IPS-18c (cell line): ENCODE data around the gene NINL.

Experiments used
- H3K4me3 ChIP-seq: 2 replicates; pipeline ENCODE4 v1.7.0; 2013; ENCODE audit warnings: low read depth, mild to moderate bottlenecking, low read length, moderate library complexity; ENCODE audit not compliant: insufficient read depth
- H3K9me3 ChIP-seq: one replicate; pipeline ENCODE4 v1.6.1; 2013; ENCODE audit warnings: mild to moderate bottlenecking, low read length, moderate library complexity; ENCODE audit not compliant: control insufficient read depth, insufficient read depth

NINL gene

DNA sequence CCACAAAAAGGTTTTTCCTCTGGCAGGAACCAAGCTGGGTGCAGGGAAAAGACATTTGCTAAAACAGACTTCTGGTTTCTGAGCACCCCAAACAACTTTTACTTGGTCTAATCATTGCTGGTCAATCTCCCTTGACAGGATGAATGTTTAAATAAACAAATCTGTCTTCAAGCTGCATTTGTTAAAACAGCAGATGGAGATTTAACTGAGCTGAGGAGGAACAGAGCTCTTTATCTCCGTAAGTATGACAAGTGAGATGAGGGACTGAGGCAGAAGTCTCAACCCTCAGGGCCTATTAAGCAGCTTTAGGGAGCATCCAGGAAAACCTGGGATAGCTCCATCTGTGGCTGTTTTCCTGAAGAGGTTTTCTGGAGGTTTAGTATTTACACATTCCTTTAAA is 40.6 kb downstream of the NINL start:
- Histone ChIP-seq H3K9me3 (no peaks in the 10 kb centered on the region), H3K4me3 (no peak overlapping the region)

DNA sequence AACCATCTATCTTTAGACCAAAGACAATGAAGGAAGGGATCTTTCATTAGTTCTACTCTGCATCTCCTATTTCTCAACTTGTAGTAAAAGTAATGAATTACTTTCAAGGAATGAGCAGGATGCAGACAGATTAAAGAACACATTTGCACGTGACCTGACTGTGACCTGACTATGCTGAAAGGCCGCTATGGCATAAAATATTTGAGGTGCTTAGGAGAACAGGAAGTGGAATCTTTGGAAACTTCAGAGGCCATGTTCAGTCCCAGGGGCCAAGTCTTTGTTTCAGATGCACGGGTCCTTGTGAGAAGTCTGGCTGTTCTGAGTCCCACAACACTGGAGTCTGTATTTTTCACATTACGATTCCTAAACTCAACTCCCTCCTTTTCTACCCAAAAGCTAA is 41.0 kb downstream of the NINL start:
- Histone ChIP-seq H3K4me3 (no peak overlapping the region), H3K9me3 (no peaks in the 10 kb centered on the region)

DNA sequence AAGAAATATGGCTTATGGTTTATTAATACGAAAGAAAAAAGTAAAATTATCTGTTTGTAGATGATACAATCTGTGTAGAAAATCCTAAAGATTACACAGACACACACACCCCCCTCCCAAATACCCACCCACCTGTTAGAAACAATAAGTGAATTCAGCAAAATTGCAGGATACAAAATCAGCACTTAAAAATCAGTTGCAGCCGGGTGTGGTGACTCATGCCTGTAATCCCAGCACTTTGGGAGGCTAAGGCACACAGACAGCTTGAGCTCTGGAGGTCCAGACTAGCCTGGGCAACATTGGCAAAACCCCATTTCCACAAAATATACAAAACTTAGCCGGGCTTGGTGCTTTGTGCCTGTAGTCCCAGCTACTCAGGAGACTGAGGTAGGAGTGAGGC is 42.3 kb downstream of the NINL start:
- Histone ChIP-seq H3K9me3 (no peaks in the 10 kb centered on the region), H3K4me3 (no peak overlapping the region)

DNA sequence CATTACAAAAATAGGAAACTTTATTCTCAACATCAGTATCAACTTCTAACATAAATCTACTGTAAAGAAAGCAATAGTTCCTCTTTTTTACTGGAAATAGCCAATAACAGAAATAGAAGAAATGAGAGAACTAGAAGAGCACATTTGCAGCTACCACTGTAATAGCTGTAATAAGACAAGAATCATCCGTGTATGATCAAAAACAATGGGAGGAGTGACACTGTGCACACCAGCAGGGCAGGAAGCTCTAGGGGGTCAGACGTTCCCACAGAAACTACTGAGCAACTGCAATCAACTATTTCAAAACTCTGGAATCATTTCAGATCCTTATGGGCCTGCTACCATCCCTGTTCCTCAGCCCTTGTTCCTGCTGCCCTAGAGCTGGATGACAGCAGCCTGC is 43.7 kb downstream of the NINL start:
- Histone ChIP-seq H3K4me3 (no peak overlapping the region), H3K9me3 (no peaks in the 10 kb centered on the region)

DNA sequence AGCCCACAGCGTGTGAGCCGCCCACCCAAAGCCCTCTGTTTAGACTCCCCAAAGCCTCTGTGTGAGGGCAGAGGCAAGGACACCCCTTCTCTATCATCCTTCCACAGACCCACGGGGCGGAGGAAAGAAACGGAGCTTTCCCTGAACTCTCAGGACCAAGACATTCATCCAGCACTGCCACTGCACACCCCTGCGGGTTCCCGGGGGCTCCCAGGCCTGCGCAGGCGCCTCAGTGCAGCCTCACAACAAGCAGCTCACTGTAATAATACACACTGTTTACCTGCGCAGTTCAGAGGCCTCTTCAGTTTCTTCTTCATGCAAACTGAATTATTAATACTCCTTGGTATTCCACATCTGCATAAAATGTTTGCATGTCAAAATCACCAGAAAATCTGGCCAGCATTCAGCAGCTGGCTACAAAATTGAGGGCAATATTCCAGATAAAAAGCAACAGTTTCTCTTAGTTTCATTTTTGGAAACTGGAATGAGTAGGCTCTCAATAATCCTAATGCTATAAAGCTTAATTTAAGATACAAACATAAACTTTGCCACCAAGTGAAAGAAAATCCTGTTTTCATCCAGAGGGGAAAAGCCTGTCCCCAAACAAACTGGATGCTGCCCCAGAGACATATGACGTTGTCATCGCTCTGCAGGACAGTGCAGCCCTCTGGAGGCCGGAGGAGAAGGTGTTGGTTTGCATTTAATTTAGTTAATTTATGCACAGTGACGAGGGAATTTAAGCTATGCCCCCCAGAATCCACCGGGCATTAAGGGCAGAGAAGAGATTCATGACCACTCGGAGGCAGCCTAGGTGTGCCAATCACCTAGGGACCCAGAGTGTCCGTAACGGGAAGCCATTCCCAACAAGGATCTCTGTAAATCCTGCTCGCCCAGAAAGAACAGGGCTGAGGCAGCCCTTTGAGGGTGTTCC is 45.3 kb downstream of the NINL start:
- H3K4me3 ChIP-seq = no peak overlapping the region
- no peaks in the 10 kb centered on the region for H3K9me3 ChIP-seq

DNA sequence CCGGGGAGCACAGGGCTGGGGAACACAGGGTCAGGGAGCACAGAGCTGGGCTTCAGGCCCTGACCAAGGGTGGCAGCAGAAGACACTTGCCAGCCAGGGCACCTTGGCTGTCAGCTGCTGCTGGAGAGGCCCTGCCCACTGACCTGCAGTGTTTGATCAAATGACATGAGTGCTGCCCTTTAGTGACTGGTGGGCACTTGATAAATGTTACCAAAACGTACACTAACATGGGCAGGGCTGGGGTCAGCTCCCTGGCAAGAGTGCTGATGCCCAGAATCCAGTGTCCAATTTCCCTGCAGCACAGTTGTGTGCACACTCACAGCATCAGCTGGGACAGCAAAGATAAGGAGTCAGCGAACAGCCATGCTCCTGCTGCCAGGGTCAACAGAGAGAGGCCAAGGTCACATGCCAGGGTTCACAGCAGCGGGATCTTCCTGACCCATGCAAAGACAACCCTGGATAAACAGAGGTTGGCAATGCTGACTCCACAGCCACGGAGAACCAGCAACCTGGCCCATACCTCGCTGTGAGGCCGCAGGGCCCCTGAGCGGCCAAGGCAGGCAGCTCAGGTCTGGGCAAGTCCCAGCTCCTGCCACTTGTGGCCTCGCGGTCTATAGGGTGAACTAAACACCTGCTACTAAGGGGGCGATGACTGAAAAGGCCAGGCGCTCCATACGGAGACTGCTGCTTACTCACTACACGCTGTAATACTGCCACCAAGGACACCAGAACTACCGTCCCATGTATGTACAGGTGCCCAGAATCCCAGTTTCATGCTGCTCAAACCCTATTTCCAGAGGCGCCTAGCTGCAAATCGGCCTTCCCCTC is 46.3 kb downstream of the NINL start:
- Histone ChIP-seq H3K9me3 (no peaks in the 10 kb centered on the region), H3K4me3 (no peak overlapping the region)

DNA sequence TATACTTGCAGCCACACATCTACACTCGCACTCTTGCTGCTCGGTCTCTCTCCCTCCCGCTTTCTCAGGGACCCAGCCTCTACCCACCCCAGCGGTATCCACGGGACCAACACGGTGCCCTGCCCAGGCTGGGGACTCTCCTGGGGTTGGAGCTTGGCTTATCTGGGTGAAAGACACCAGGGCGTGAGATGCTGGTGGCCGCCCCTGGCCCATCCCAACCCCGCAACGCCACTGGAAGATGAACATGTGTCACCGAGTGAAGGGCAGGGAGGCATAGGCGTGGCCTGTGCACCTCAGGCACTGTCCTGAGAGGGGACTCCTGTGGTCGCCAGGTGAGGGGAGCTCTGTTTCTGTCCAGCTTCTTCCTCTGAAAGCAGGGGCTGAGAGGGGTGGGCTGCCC is 47.4 kb downstream of the NINL start:
- no peaks in the 10 kb centered on the region for H3K9me3 ChIP-seq
- H3K4me3 ChIP-seq = no peak overlapping the region

DNA sequence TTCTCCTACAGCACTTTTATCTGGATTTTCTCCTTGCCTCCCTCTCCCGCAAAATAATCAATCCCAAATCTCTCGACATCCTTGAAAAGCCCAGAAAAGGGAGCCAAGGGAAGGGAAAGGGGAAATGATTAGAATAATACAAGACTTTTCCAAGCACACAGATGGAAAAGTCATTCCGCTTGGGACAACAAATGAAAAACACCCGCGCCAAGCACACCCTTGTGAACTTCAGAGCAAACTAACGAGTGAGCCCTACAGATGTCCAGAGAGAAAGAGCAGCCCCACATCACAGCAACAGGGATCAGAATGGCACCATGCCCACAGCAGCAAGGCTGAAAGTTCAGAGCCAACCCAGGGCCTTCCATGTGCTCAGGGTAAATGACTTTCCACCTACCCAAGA is 49.6 kb downstream of the NINL start:
- no peak overlapping the region for H3K4me3 ChIP-seq
- no peaks in the 10 kb centered on the region for H3K9me3 ChIP-seq

DNA sequence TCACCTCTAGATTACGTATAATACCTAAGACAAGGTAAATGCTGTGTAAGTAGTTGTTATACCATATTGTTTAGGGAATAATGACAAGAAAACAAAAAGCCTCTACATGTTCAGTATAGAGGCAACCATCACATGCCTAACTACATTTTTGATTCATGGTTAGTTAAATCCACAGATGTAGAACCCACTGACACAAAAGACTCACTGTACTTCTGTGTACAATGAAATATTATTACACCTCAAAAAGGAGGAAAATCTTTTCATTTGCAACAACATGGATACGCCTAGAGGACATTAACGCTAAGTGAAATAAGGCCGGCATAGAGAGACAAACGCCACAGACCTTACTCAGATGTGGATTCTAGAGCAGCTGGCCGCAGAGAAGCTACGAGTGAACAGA is 50.5 kb downstream of the NINL start:
- Histone ChIP-seq H3K4me3 (no peak overlapping the region), H3K9me3 (no peaks in the 10 kb centered on the region)

DNA sequence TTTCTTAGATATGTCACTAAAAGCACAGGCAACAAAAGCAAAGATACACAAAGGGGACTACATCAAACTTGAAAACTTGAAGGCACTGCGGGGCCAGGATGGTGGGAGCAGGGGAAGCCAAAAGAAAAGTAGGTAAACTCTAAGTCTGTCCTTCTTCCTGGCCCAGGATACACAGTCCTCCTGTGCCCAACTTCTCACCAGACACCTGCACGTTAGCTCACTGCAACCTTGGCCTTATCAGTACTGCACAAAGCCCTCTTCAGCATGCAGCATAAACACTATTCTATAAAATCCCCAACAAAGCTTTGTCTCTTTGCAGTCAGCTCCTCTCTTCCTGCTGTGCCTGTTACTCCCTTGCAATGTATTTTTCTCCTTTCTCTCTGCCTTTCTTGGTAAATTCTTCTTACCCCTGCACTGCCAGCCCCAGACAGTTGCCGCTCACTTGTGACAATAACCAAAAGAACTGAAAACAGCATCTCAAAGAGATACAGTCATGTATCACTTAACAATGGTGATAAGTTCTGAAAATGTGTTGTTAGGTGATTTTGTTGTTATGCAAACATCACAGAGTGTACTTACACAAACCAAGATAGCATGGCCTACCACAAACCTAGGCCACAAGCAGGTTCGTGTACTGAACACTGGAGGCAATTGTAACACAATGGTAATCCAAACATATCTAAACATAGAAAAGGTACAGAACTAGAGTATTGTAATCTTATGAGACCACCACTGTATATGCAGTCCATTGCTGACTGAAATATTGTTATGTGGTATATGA is 51.2 kb downstream of the NINL start:
- H3K9me3 ChIP-seq = no peaks in the 10 kb centered on the region
- no peak overlapping the region for H3K4me3 ChIP-seq

DNA sequence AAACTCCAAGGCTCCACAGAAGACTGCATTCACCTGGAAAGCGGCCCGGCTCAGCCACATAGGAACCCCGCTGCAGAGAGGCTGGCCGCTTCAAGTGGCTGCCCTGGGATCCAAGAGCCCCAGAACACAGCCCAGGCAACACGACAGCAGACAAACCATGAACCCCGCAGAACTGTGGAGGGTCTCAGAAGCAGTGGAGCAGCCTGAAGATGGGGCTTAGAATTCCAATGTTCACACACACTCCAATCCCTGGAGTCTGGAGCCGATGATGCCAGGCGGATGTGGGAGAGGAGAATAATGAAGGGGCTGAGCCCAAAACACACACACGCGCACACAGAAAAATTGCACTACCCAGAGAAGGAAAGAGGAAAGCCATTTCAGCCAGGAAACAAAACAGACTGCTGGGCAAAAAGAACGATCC is 52.4 kb downstream of the NINL start:
- H3K4me3 ChIP-seq = no peak overlapping the region

DNA sequence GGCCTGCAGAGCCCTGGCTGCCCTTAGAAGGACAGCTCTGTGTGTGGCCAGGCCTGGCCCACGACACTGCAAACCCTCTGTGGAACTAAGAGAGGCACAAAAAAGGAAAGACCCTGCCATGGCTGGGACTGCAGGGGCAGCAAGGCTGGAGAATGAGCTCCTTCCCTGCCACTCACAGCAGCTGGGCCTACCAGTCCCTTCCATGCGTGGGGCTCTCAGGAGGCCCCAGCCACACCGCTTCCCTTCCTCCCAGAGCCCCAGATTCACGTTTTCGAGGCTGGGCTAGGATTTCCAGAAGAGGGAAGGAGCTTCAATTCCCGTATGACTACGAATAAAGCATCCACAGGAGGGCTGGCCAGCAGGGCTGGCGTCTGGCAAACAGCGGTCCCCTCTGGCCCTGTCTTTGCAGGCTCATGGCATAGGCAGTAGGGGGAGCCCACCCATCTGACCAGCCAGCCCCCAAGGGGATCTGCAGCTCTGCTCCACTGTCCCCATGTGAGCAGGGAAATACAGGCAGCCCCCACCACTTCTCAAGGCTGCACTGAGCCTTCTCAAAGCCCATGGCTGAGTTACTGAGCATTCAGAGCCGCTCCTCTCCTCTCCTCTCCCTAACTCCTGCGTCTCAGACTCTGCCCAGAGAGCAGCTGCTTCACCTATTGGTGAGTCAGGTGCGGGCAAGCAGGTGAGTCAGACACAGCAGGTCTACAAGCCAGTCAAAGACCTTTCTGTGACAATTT is 53.1 kb downstream of the NINL start:
- no peak overlapping the region for H3K4me3 ChIP-seq

More for the DNA sequence above, 52.4 kb downstream of the NINL start:
- no peaks in the 10 kb centered on the region for H3K9me3 ChIP-seq

DNA sequence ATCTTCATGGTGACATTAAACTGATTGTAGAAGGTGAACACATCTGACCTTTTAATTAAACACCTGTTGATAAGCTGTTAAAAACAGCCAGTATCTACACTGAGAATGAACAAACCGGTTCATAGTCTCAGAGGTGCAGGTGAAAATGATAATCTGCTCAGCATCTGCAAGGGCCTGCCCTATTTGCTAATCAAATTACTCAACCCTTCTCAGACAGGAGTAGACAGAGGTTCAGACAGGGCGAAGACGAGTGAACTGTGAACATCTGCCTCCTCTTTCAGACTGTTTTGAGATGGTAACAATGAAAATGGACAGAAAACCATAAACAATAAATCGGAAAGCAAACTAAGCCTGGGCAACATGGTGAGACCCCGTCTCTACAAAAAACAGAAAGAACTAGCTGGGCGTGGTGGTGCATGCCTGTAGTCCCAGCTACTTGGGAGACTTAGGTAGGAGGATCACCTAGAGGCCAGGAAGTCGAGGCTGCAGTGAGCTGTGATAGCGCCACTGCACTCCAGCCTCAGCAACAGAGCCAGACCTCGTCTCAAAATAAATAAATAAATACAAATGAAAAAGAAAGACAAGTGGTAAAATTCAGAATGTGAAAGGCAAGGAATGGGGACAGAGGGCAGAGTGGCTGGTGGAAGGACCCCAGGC is 55.9 kb downstream of the NINL start:
- Histone ChIP-seq H3K4me3 (no peak overlapping the region), H3K9me3 (no peaks in the 10 kb centered on the region)

More for the DNA sequence above, 53.1 kb downstream of the NINL start:
- H3K9me3 ChIP-seq = no peaks in the 10 kb centered on the region

DNA sequence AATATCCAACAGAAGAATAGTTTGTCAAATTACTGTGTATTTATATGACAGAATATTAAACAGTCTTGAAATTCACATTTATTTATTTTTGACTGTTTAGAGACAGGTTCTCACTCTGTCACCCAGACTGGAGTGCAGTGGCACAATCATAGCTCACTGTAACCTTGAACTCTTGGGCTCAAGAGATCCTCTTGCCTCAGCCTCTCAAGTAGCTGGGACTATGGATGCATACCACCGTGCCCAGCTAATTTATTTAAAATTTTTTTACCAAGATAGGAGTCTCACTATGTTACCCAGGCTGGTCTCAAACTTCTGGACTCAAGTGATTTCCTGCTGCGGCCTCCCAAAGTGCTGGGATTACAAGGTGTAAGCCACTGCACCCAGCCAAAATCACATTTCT is 57.4 kb downstream of the NINL start:
- no peak overlapping the region for H3K4me3 ChIP-seq
- H3K9me3 ChIP-seq = no peaks in the 10 kb centered on the region

DNA sequence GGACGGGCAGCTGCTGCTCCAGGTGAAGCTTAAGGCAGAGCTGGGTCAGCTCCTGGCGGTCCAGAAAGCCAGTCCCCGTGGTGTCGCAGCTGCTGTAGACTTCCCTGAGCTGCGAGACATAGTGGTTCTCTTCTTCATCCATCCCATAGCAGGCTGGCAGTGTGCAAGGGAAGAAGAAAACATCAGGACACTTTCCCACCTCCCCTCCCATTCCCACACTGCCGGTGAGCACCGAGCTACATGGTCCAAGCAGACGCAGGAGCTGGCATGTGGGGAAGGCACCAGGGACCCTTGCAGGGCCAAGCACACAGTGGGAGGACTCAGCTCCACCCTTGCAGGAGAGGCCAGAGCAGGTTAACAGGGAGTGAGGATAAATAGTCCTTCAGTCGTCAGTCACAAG is 58.9 kb downstream of the NINL start:
- Histone ChIP-seq H3K9me3 (no peaks in the 10 kb centered on the region), H3K4me3 (no peak overlapping the region)

DNA sequence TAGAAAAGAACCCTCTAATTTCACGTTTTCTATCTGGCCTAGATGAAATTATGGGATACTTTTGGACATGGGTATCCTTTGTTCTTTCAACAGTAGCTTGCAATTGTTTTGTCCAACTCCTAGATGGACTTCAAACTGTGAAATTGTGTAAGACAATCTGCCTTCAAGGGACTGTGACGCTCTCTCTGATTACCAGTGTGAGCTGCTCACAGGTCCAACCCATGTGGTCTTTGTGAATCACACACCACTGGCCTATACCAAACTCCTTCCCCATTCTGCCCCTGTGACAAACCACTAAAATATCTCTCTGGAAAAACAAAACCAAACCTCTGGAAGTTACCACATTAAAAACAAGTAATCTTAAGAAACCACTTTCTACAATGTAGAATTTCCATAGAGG is 59.5 kb downstream of the NINL start:
- H3K4me3 ChIP-seq = no peak overlapping the region

More for the DNA sequence above, 59.5 kb downstream of the NINL start:
- H3K9me3 ChIP-seq = no peaks in the 10 kb centered on the region
